Keratinocyte (primary cell): ENCODE data around the gene SPON1. TPM values are rescaled to one million over a fixed set of nuclear protein-coding genes. Genes with fewer than 3 reads are reported as not detected.

Experiments
- DNase-seq: peaks from one replicate; pipeline ENCODE4 v3.0.0-alpha.2; 2011; ENCODE audit warnings: low read depth, missing footprints, low spot score
- FAIRE-seq: peaks from 2 replicates; lab custom pipeline; 2011; peaks lifted over from hg19 to GRCh38; lab: Jason Lieb, UNC
- H2AFZ ChIP-seq: 2 replicates; pipeline ENCODE4 v1.6.0; 2012; ENCODE audit warnings: low read length, control low read depth, inconsistent platforms; ENCODE audit not compliant: control insufficient read depth
- H3K27ac ChIP-seq: 2 replicates; pipeline ENCODE4 v1.5.1; 2011; ENCODE audit warnings: low read length; ENCODE audit not compliant: control insufficient read depth, insufficient read depth
- H3K27me3 ChIP-seq: 3 replicates; pipeline ENCODE4 v1.6.0; 2011; ENCODE audit warnings: low read length; ENCODE audit not compliant: control insufficient read depth, insufficient read depth; ENCODE audit errors: extremely low read depth
- H3K36me3 ChIP-seq, 2 experiments: 2 replicates in 1 of 2; 3 replicates in 1 of 2; pipeline ENCODE4 v1.5.1; 2011; ENCODE audit warnings: low read length in 2 of 2, mild to moderate bottlenecking in 1 of 2; ENCODE audit not compliant: control insufficient read depth in 2 of 2, insufficient read depth in 2 of 2; ENCODE audit errors: extremely low read depth in 1 of 2
- H3K4me1 ChIP-seq: 3 replicates; pipeline ENCODE4 v1.5.1; 2011; ENCODE audit warnings: low read length; ENCODE audit not compliant: control insufficient read depth, insufficient read depth; ENCODE audit errors: extremely low read depth
- H3K4me2 ChIP-seq: 3 replicates; pipeline ENCODE4 v1.6.0; 2011; ENCODE audit warnings: low read depth, low read length; ENCODE audit not compliant: control insufficient read depth, insufficient read depth; ENCODE audit errors: extremely low read depth
- H3K4me3 ChIP-seq, 3 experiments: fragments of 200-600 bp in 1 of 3; sonication (generic) in 1 of 3; 2 replicates in 2 of 3; 3 replicates in 1 of 3; pipeline ENCODE4 v1.5.1; 2011 to 2016; ENCODE audit warnings: low read length in 3 of 3, mild to moderate bottlenecking in 3 of 3, control low read depth in 2 of 3, inconsistent platforms in 1 of 3, low read depth in 1 of 3, mixed read lengths in 1 of 3, mixed run types in 1 of 3, moderate library complexity in 1 of 3; ENCODE audit not compliant: control insufficient read depth in 2 of 3, insufficient read depth in 2 of 3; ENCODE audit errors: extremely low read depth in 1 of 3
- H3K79me2 ChIP-seq: 2 replicates; pipeline ENCODE4 v1.6.0; 2012; ENCODE audit warnings: low read length; ENCODE audit not compliant: control insufficient read depth, insufficient read depth
- H3K9ac ChIP-seq: 3 replicates; pipeline ENCODE4 v1.6.0; 2011; ENCODE audit warnings: low read length; ENCODE audit not compliant: control insufficient read depth, insufficient read depth; ENCODE audit errors: extremely low read depth
- H3K9me1 ChIP-seq: 3 replicates; pipeline ENCODE4 v1.6.0; 2011; ENCODE audit warnings: low read length; ENCODE audit not compliant: control insufficient read depth, insufficient read depth; ENCODE audit errors: extremely low read depth
- H3K9me3 ChIP-seq: 2 replicates; pipeline ENCODE4 v1.5.1; 2012; ENCODE audit warnings: low read depth, low read length; ENCODE audit not compliant: control insufficient read depth
- H4K20me1 ChIP-seq: 3 replicates; pipeline ENCODE4 v1.6.0; 2011; ENCODE audit warnings: low read length; ENCODE audit not compliant: control insufficient read depth, insufficient read depth; ENCODE audit errors: extremely low read depth
- EZH2 ChIP-seq: IDR thresholded peaks from one replicate; pipeline ENCODE4 v1.6.1; 2012; ENCODE audit warnings: inconsistent platforms, mild to moderate bottlenecking, low read length, moderate library complexity
- dilution Hi-C: fragments of 300-500 bp; cut with MboI; formaldehyde crosslinking; loops from one replicate; pipeline ENCODE4 v1.7.0; 2020; ENCODE audit warnings: low sequenced_read_pairs; ENCODE audit not compliant: extremely low pct_ligation_motif_present
- polyA plus RNA-seq, 5 experiments: library from polyadenylated mRNA; depleted of rRNA in 3 of 5; stranded (reverse) in 3 of 5; stranded (forward) in 1 of 5; unstranded in 1 of 5; fragments of >200 nt; gene quantifications; 1 replicate in 1 of 5; 2 replicates in 3 of 5; 3 replicates in 1 of 5; pipeline versions ENCODE4 v1.2.1 to v1.2.3, GENCODE V29; 2011 to 2012; ENCODE audit warnings: missing spikeins in 2 of 5, low read depth in 1 of 5, low replicate concordance in 1 of 5
- TF ChIP-seq, protein P1 (sequence below), 3 experiments: IDR thresholded peaks in 1 of 3; conservative IDR thresholded peaks in 1 of 3; optimal IDR thresholded peaks in 1 of 3; 2 replicates in 2 of 3; 3 replicates in 1 of 3; pipeline versions ENCODE3 to v1.5.1; 2011; ENCODE audit warnings: low read length in 3 of 3, mild to moderate bottlenecking in 3 of 3, moderate library complexity in 2 of 3, control low read depth in 1 of 3, inconsistent platforms in 1 of 3; ENCODE audit not compliant: insufficient read depth in 2 of 3; ENCODE audit errors: extremely low read depth in 1 of 3

Gene SPON1
- polyA plus RNA-seq, 1 donor (not counting 4 experiments of a cell fraction or from before 2014, with no cell fraction given): not detected

DNA sequence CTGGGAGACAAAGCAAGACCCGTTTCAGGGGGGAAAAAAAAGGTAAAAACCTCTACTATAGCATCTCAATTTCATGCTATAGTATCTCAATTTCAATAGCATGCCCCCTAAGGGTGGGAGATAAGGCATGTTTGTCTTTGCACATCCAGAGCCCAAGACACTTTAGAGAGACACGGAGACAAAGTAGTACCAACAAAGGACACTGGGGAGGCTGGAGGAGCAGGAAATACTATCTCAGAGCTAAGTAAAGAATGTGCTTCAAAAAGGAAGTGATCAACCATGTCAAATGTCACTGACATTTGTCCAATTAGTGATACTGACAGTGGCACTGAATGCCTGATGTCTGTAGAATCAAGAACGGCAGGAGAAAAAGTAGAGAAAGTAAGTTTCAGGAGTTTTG is 327.9 kb downstream of the SPON1 start:
- Histone ChIP-seq H3K4me3 (no peak overlapping the region), H3K27ac (no peak overlapping the region), H3K9ac (no peak overlapping the region), H4K20me1 (no peaks in the 10 kb centered on the region), H3K36me3 (peaks cover 0 to 18% of the 10 kb centered on the region in 2 experiments), H3K9me1 (no peaks in the 10 kb centered on the region), H3K27me3 (no peaks in the 10 kb centered on the region), H3K4me2 (no peak overlapping the region), H3K4me1 (no peaks in the 10 kb centered on the region), H2AFZ (no peak overlapping the region), H3K9me3 (no peaks in the 10 kb centered on the region), H3K79me2 (no peaks in the 10 kb centered on the region)
- DNase-seq (no peak), FAIRE-seq (no peak)
- TF ChIP-seq, protein P1, sequence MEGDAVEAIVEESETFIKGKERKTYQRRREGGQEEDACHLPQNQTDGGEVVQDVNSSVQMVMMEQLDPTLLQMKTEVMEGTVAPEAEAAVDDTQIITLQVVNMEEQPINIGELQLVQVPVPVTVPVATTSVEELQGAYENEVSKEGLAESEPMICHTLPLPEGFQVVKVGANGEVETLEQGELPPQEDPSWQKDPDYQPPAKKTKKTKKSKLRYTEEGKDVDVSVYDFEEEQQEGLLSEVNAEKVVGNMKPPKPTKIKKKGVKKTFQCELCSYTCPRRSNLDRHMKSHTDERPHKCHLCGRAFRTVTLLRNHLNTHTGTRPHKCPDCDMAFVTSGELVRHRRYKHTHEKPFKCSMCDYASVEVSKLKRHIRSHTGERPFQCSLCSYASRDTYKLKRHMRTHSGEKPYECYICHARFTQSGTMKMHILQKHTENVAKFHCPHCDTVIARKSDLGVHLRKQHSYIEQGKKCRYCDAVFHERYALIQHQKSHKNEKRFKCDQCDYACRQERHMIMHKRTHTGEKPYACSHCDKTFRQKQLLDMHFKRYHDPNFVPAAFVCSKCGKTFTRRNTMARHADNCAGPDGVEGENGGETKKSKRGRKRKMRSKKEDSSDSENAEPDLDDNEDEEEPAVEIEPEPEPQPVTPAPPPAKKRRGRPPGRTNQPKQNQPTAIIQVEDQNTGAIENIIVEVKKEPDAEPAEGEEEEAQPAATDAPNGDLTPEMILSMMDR (optimal IDR thresholded peaks at IDR 0.05 in 1 of 3, IDR thresholded peaks at IDR 0.05 in 1 of 3, conservative IDR thresholded peaks at IDR 0.05 in 1 of 3; ENCODE audit: extremely low read depth in 1 of 3, insufficient read depth in 2 of 3, low read length in 3 of 3): no peak
- TF ChIP-seq EZH2: no peak
- dilution Hi-C loops: no loop called here

DNA sequence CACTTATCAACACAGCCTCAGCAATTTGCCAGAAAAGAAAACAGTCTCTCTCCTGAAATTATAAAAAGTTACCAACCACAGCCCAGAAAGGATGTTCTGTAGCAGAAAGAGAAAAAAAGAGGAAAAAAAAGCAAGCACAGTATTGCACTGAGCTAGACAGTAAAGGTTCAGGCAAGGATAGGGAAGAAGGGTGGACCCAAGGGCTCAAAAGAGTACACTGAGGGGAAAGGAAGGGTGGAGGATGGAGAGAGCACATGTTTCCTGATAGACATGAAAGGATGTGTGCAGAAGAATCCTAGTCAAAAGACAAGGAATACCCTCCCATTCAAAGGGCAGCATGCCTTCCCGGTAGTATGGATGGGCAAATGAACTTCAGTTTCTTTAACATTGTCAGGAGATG is 337.4 kb downstream of the SPON1 start:
- no peaks in the 10 kb centered on the region for H3K9me3 ChIP-seq

More for the DNA sequence above, 337.4 kb downstream of the SPON1 start:
- H3K27me3 ChIP-seq: no peaks in the 10 kb centered on the region
- TF ChIP-seq EZH2: no peak
- TF ChIP-seq, protein P1 (optimal IDR thresholded peaks at IDR 0.05 in 1 of 3, IDR thresholded peaks at IDR 0.05 in 1 of 3, conservative IDR thresholded peaks at IDR 0.05 in 1 of 3; ENCODE audit: extremely low read depth in 1 of 3, insufficient read depth in 2 of 3, low read length in 3 of 3): no peak
- H3K36me3 ChIP-seq: no peaks in the 10 kb centered on the region
- no peak for DNase-seq
- no peak overlapping the region for H3K27ac ChIP-seq
- no peak overlapping the region for H2AFZ ChIP-seq
- peaks cover 87% of the 10 kb centered on the region for H3K79me2 ChIP-seq
- H3K9me1 ChIP-seq: peaks cover 2% of the 10 kb centered on the region
- H3K4me3 ChIP-seq: no peak overlapping the region
- H3K9ac ChIP-seq: no peak overlapping the region
- no peak for FAIRE-seq
- dilution Hi-C loops: no loop called here
- H3K4me2 ChIP-seq: no peak overlapping the region
- H3K4me1 ChIP-seq: peaks cover 15% of the 10 kb centered on the region
- peaks cover 3% of the 10 kb centered on the region for H4K20me1 ChIP-seq
